CD4-positive, alpha-beta T cell treated with Interleukin-21 for 1 hour (primary cell): ENCODE results near the gene CDCA8.
"Not testable (repeated sequence)": the region's sequence is repeated elsewhere in the genome, so short reads cannot be mapped to it uniquely, and the experiment has no call there.

Source experiments
- DNase-seq: peaks from one replicate; pipeline ENCODE4 v3.0.0-alpha.2; 2020

CDCA8 gene

DNA sequence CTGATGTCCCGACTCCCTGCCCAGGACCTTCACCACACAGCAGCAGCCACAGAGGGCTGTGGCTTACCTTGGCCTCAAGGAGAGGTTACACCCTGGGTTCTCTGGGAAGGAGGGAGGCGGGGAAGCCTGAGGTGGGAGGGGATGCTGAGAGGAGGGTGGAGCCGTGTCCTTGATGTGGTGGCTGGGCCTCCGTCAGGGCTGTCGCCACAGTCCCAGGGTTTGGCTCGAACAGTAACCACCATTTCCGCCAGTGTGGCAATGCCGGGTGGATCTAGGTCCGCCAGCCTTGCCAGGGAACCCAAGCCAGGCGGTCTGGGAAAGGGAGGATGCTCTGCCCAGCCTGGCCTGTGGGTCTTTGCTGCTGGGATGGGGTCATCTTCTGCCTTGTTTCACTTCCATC is 18.4 kb upstream of the CDCA8 start:
- DNase-seq, result peak; percentile 75

DNA sequence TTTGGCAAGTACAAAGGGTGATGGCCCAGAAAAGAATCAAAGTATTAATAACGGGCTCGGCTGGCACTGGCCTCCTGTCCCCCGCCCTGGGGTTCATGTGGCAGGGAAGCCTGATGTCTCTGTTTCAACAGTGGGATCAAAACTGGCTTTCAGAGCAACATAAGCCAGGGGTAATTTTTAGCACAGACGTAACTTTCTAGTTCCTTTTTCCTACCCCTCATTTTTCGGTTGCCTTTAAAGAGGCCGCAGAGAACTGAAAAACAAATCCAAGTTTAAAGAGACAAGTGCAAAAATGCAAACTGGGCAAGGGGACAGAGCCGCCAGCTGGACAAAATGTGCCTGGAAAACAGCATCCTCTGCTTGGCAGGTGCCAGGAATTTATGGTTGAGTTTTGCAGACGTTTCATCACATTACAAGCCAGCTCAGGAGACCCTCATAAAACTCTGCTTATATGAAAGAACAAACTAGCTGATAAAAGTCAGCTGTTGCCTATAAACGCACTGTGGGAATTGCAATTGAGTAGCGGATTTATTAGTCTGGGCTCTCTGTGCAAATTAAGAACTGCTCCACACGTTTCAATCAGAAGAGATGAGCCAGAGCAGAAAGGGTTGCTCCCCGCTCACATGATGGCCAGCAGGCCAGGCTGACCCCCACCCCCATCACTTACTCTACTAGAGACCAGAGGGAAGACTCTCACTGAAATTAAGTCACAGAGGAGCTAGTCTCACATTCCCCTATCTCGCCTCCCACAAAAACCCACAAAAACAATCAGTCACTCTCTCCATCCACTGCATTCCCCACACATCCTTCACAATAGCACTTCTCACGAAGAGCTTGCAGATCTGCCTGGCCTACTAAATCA is 15.8 kb upstream of the CDCA8 start:
- no peak for DNase-seq

DNA sequence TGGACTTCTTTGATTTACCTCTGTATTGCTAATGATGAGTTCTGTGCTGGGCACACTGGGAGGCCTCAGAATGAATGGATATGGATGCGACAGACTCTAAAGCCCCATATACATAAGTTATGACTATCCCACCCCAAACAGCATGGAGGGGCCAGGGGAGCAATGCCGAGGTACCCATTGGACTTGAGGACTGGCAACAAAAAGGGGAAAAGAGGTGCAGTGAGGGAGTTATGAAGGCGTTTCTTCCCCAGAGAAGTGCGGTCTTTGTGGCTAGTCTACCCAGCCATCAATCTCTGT is 15.2 kb upstream of the CDCA8 start:
- no peak for DNase-seq

DNA sequence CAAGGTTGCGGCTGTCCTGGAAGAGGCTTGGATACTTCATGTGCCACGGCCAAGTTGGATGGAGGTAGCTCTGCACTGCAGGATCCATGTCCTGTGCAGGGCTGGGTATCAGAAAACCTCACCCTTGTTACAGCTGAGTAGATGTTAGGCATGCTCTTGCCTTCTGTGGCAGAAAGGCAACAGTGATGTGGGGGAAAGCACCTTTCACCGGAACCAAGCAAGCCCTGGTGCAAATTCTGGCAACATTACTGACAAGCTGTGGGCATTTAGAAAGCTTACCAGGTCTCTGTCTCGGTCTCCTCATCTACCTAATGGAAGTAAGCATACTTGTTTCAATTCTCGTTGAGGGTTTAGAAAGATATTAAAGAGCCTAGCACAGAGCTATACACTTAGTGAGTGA is 14.5 kb upstream of the CDCA8 start:
- DNase-seq, result no peak

DNA sequence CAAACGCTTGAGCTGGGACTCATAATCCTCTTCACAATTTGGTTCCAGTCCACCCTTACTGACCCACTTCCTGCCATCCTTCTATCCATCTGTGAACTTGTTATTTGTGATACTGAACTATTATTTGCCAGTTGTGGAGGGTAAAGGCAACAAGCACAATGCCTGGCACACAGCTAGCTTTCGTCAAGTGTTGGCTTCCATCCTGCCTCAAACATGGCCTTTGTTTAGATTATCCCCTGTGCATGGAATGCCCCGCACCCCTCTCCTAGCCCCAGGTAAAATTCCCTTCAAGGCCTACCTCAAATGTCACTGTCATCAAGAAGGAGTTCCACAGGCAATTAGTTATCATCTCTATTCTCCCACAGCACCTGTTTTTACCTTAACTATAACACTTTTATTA is 11.4 kb upstream of the CDCA8 start:
- DNase-seq, result no peak

- DNase-seq, result peak; percentile 79
These were observed 9.9 kb upstream of the CDCA8 start for GRCh38 chr1:37682334-37682987.

- not testable (repeated sequence) for DNase-seq
These were observed 8.1 kb upstream of the CDCA8 start for GRCh38 chr1:37684182-37684581.

DNA sequence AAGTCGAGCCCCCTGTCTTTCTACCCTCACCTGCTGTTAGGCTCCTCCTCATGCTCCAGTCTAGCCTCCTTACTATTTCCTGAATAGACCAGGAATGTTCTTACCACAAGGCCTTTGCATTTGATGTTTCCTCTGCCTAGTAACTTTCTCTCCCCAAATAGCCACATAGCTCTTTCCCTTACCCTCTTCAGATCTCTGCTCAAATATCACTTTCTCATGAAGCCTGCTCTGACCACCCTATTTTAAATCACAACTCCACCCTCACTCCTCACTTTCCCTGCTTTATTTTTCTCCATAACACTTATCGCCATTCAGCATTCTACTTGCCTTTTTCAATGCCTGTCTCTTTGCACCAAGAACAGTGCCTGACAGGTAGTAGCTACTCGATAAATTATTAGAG is 6.6 kb upstream of the CDCA8 start:
- DNase-seq, result no peak

DNA sequence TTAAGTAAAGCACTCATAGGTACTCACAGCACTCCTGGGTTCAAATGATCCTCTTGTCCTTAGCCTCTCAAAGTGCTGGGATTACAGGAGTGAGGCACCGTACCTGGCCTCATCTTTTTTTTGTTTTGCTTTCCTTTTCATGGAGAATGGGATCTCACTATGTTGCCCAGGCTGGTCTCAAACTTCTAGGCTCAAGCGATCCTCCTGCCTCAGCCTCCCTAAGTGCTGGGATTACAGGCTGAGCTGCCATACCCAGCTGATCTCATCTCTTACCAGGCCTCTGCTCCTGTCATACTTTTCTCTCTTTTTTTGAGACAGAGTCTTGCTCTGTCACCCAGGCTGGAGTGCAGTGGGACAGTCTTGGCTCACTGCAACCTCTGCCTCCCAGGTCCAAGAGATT is 4.6 kb upstream of the CDCA8 start:
- DNase-seq, result not testable (repeated sequence)

GRCh38 chr1:37688926-37689325 is 3.4 kb upstream of the CDCA8 start:
- no peak for DNase-seq

DNA sequence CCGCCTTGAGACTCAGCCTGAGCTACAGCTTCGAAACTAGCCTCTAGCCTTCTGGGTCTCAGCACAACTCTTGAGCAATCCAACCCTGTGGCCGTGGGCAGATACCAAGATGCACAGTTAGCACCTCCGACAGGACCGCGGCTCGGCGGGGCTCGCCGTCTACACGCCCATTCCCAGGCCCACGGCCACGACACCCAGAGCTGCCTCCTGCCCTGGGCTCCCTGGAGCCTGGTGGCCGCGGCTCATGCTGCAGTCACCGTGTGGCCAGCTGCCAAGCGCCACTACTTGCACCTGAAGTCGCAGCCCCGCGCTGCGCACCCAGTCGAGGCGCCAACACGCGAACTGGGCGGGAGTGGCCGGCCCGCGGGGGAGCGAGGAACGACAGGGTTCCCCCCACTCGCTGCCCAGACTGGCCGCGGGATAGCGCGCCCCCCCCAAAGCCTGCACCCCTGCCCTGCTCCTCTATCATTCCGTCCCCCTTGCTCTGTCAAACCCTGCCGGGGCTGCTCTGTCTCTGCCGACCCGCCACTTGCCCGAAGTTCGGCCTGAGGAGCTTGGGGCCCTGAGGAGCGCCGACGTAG is 729 bp upstream of the CDCA8 start:
- no peak for DNase-seq

GRCh38 chr1:37692834-37693175 is 489 bp downstream of the CDCA8 start:
- DNase-seq, result no peak

DNA sequence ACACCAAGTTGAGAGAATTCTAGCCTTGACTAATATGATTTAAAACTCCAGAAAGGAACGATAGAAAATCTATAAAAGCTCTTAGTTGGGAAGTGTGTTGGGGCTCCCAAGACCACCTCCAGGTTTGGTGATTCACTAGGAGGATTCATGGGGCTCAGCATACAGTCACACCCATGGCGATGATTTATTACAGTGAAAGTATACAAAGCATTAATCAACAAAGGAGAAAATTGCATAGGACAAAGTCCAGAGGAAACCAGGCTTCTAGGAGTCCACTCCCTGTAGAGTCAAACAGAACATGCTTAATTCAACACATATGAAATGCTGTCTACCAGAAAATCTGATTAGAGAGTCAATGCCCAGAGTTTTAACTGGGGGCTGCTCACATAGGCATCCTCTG is 4.8 kb downstream of the CDCA8 start:
- no peak for DNase-seq

- no peak for DNase-seq
These were observed 5.4 kb downstream of the CDCA8 start for GRCh38 chr1:37697737-37698136.

DNA sequence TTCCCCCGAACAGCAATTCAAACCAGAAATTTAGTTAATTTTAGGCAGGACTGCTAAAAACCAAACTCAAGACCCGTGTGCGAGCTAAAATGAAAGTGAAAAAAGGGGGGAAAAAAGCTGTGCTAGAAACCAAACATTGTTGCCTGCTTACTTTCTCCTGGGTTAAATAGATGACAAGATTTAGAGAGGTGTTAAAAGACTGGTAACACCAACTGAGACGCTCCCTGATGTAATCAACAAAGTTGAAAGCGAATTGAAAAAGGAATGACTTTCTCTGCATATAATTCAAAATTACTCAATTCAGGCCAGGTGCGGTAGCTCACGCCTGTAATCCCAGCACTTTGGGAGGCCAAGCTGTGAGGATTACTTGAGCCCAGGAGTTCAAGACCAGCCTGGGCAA is 6.8 kb downstream of the CDCA8 start:
- DNase-seq, result peak; percentile 16

- DNase-seq, result no peak
These were observed 8.7 kb downstream of the CDCA8 start for GRCh38 chr1:37701051-37701450.

GRCh38 chr1:37703061-37703460 is 10.7 kb downstream of the CDCA8 start:
- DNase-seq, result no peak

DNA sequence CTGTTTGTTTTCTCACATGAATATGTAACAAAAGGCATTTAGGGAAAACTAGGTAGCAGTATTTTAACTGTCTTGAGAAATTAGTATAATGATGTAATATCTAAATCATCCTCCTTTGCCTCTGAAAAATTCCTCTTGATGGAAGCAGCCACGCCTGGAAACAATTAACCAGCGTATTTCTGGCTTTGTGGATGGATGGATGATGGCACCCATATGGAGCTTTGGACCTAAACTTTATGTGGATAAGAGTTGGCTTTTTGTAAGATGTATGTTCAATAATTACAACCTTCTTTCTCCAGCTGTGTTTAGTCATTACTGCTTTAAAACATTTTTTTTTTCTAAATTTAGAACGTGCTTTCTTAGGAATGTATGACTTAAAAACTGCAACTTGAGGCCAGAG is 12.7 kb downstream of the CDCA8 start:
- DNase-seq, result no peak

- DNase-seq, result no peak
These were observed 13.1 kb downstream of the CDCA8 start for GRCh38 chr1:37705399-37705798.

DNA sequence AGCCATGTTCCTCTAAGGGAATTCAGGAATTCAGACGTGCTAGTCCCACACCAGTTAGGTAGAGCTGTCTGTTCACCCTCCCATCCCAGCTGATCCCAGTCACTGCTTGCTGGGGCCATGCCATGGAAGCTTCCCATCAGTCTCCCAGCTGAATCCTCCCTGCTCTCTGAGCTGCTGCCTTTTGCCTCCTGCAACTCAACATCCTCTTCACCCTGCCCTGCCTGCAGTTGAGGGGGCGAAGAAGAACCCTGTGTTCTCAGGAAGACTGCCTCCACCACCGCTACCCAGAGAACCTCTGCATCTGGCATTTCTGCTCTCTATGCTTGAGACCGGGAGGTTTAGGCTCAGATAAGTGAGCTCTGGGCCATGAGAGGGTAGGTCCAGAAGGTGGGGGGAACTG is 16.2 kb downstream of the CDCA8 start:
- DNase-seq, result no peak

- DNase-seq, result no peak
These were observed 21.9 kb downstream of the CDCA8 start for GRCh38 chr1:37714226-37714625.

DNA sequence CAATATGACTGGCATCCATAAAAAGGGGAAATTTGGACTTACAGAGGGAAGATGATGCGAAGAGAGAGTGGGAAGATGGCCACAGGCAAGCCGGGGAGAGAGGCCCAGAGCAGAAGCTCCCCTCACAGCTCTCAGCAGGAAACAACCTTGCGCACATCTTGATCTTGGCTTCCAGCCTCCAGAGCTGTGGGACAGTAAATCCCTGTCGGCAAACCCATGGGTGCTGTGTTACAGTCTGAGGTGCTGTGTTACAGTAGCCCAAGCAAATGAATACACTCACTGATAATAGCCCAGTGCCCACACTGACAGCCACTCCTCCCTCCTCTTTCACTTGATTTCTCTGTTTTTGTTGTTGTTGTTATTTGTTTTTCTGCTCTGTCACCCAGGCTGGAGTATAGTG is 22.4 kb downstream of the CDCA8 start:
- no peak for DNase-seq

- no peak for DNase-seq
These were observed 24.0 kb downstream of the CDCA8 start for GRCh38 chr1:37716321-37716720.

DNA sequence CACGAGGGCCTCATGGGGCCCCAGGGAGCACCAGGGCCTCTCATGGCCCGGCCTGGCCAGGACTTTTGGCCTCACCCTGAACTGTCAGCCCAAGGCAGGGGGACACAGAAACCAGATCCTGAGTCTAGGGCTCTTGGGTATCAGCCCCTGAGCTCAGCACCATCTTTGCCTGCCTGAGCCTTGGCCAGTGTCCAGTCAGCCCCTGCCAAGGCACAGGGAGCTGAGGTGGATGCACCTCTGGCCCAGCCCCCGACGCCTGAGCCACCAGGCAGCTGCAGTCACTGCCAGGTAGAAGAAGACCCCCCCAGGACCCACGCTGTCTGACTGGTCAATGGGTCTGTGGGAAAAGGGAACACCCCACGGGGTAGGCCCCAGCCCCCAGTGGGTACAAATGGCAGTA is 25.3 kb downstream of the CDCA8 start:
- DNase-seq, result no peak
